GM12892 (cell line): ENCODE results near the gene TLR3.

ENCODE experiments used
- POLR2A ChIP-seq: IDR thresholded peaks from 2 replicates; pipeline ENCODE4 v1.6.1; 2011; ENCODE audit warnings: low read depth, low read length, control low read depth
- POLR2AphosphoS5 ChIP-seq: IDR thresholded peaks from 2 replicates; pipeline ENCODE4 v1.6.1; 2011; ENCODE audit warnings: low read depth, low read length, control low read depth

DNA sequence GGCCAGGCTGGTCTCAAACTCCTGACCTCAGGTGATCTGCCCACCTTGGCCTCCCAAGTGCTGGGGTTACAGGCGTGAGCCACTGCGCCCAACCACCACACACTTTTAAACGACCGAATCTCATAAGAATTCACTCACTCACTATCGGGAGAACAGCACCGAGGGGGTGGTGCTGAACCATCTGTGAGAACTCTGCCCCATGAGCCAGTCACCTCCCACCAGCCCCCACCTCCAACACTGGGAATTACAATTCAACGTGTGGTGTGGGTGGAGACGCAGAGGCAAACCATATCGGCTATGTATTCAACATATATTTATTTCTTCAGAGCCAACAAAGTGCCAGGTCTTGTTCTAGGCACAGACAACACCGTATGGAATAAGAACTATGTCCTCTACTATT lies 3.6 kb downstream of the TLR3 start:
- TF ChIP-seq POLR2A (no peak), POLR2AphosphoS5 (no peak)
